SK-N-MC (cell line): Measurements from ENCODE around the gene CLIC5.

Experiments
- EZH2 ChIP-seq: fragments of 200-600 bp; sonication (generic); IDR thresholded peaks from one replicate; pipeline ENCODE4 v1.6.1; 2017; ENCODE audit warnings: antibody characterized with exemption
- FOXP2 ChIP-seq: optimal IDR thresholded peaks from 2 replicates; pipeline ENCODE3; 2011; ENCODE audit warnings: mild to moderate bottlenecking, moderate library complexity; ENCODE audit not compliant: insufficient read depth; ENCODE audit errors: extremely low read length, control extremely low read depth
- POLR2AphosphoS5 ChIP-seq: IDR thresholded peaks from 2 replicates; pipeline ENCODE4 v1.6.1; 2012; ENCODE audit warnings: mild to moderate bottlenecking, low read depth, low read length, borderline replicate concordance

DNA sequence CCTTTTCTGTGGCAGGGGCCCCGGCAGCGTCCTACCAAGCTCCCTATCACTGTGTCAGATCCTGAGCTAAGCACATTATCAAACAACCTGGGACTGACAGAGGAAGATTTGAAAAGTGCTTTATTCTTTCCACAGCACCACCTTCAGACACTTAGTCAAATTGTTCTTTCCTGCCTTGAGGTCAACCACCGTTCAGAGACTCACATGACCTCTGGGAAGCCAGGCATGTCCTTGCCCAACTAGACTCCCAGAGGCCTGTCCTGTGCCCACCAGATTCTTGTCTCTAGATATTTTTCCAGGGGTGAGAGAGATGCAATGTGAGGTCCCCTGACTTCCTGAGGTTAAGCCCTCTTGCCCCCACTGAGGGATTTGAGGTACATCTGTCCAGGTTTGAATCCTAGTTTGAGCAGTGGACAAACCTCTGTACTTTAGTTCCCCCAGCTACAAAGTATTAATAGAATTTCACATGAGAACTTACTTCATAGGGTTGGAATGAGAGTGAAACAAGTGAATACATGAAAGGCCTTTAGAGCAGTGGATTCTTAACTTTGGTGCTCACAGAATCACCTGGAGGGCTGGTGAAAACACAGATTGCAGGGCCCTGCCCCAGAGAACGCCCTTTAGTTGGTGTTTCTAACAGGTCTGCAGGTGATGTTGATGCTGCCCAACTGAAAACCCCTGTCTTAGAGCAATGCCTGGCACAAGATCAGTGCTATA is 179.8 kb downstream of the CLIC5 start:
- TF ChIP-seq EZH2, result no peak
- TF ChIP-seq POLR2AphosphoS5, result no peak
- TF ChIP-seq FOXP2, result no peak
